BLaER1 (cell line): ENCODE data around the gene MAU2.

Experiments
- H3K27ac ChIP-seq: shearing (Covaris generic); formaldehyde crosslinking; 2 replicates; pipeline ENCODE4 v1.8.1; 2022
- H3K27me3 ChIP-seq: shearing (Covaris generic); formaldehyde crosslinking; 2 replicates; pipeline ENCODE4 v1.8.1; 2022
- H3K36me3 ChIP-seq: shearing (Covaris generic); formaldehyde crosslinking; 2 replicates; pipeline ENCODE4 v1.8.1; 2022
- H3K4me1 ChIP-seq: shearing (Covaris generic); formaldehyde crosslinking; 2 replicates; pipeline ENCODE4 v1.8.1; 2022
- H3K4me2 ChIP-seq: shearing (Covaris generic); formaldehyde crosslinking; 2 replicates; pipeline ENCODE4 v1.8.1; 2022
- H3K4me3 ChIP-seq: shearing (Covaris generic); formaldehyde crosslinking; 2 replicates; pipeline ENCODE4 v1.8.1; 2022
- H3K9ac ChIP-seq: shearing (Covaris generic); formaldehyde crosslinking; 2 replicates; pipeline ENCODE4 v1.8.1; 2022
- H3K9me3 ChIP-seq: shearing (Covaris generic); formaldehyde crosslinking; 2 replicates; pipeline ENCODE4 v1.8.1; 2022
- H4K20me1 ChIP-seq: shearing (Covaris generic); formaldehyde crosslinking; 2 replicates; pipeline ENCODE4 v1.8.1; 2022
- Cebpa-rat ChIP-seq: shearing (Covaris generic); IDR thresholded peaks from 2 replicates; pipeline ENCODE4 v1.8.1; 2022

The MAU2 gene

GRCh38 chr19:19320361-19321140, at the start of gene MAU2, which contains the start of gene SUGP1:
Gene MAU2 (plus strand): TSS chr19:19320829. CDS start chr19:19320860, 31 bp downstream.
Gene SUGP1 (minus strand): TSS chr19:19320509. CDS start chr19:19320496, 13 bp downstream.
- H3K27ac ChIP-seq = peak within 1 kb of the TSS; percentile 99
- no peak for TF ChIP-seq Cebpa-rat
- no peaks in the 10 kb centered on the region for H3K9me3 ChIP-seq

GRCh38 chr19:19271828-19272599, 48.6 kb upstream of the MAU2 start:
- no peaks in the 10 kb centered on the region for H3K9me3 ChIP-seq
- H3K27ac ChIP-seq = no peak overlapping the region
- H3K9ac ChIP-seq = no peak overlapping the region
- H3K4me2 ChIP-seq = no peak overlapping the region
- H3K27me3 ChIP-seq = no peaks in the 10 kb centered on the region
- no peaks in the 10 kb centered on the region for H4K20me1 ChIP-seq
- no peak for TF ChIP-seq Cebpa-rat
- no peak overlapping the region for H3K4me3 ChIP-seq
- H3K36me3 ChIP-seq = peaks cover 24% of the 10 kb centered on the region
- peaks cover 15% of the 10 kb centered on the region for H3K4me1 ChIP-seq

More at GRCh38 chr19:19320361-19321140, at the start of gene MAU2, which contains the start of gene SUGP1:
- H3K27me3 ChIP-seq = no peaks in the 10 kb centered on the region
- H3K4me1 ChIP-seq = peaks cover 48% of the 10 kb centered on the region
- peak within 1 kb of the TSS; percentile 98 for H3K4me2 ChIP-seq
- peak within 1 kb of the TSS; percentile 99 for H3K4me3 ChIP-seq
- peaks cover 57% of the 10 kb centered on the region for H4K20me1 ChIP-seq
- H3K36me3 ChIP-seq = peaks cover 49% of the 10 kb centered on the region
- H3K9ac ChIP-seq = peak within 1 kb of the TSS; percentile 99

- peaks cover 44% of the 10 kb centered on the region for H3K36me3 ChIP-seq
- no peak overlapping the region for H3K9ac ChIP-seq
- no peak overlapping the region for H3K27ac ChIP-seq
- H3K4me1 ChIP-seq = peaks cover 15% of the 10 kb centered on the region
- TF ChIP-seq Cebpa-rat = no peak
- H3K4me3 ChIP-seq = no peak overlapping the region
- no peaks in the 10 kb centered on the region for H4K20me1 ChIP-seq
- no peak overlapping the region for H3K4me2 ChIP-seq
- H3K27me3 ChIP-seq = no peaks in the 10 kb centered on the region
- H3K9me3 ChIP-seq = no peaks in the 10 kb centered on the region
Measured at GRCh38 chr19:19274146-19274545, 46.5 kb upstream of the MAU2 start.

- TF ChIP-seq Cebpa-rat = no peak
- H3K27ac ChIP-seq = peak overlapping the region; percentile 30
- no peaks in the 10 kb centered on the region for H3K9me3 ChIP-seq
- no peak overlapping the region for H3K4me3 ChIP-seq
- H3K4me2 ChIP-seq = peak overlapping the region; percentile 43; the same call in 1 of the 2 replicates
- no peaks in the 10 kb centered on the region for H3K27me3 ChIP-seq
- H4K20me1 ChIP-seq = no peaks in the 10 kb centered on the region; the same call in 1 of the 2 replicates
- H3K36me3 ChIP-seq = peaks cover 52% of the 10 kb centered on the region
- peak overlapping the region; percentile 38 for H3K9ac ChIP-seq
- H3K4me1 ChIP-seq = peaks cover 11% of the 10 kb centered on the region
Measured at GRCh38 chr19:19274716-19275565, 45.7 kb upstream of the MAU2 start.

- Histone ChIP-seq H3K4me1 (peaks cover 25% of the 10 kb centered on the region), H4K20me1 (peaks cover 10% of the 10 kb centered on the region), H3K4me2 (no peak overlapping the region), H3K27me3 (no peaks in the 10 kb centered on the region), H3K4me3 (no peak overlapping the region), H3K36me3 (peaks cover 67% of the 10 kb centered on the region), H3K9ac (no peak overlapping the region), H3K9me3 (no peaks in the 10 kb centered on the region), H3K27ac (no peak overlapping the region)
- TF ChIP-seq Cebpa-rat = no peak
Measured at GRCh38 chr19:19276386-19276785, 44.2 kb upstream of the MAU2 start.

GRCh38 chr19:19276851-19277250, 43.8 kb upstream of the MAU2 start:
- Histone ChIP-seq H3K27me3 (no peaks in the 10 kb centered on the region), H3K9me3 (no peaks in the 10 kb centered on the region), H3K4me2 (no peak overlapping the region), H4K20me1 (peaks cover 13% of the 10 kb centered on the region), H3K27ac (no peak overlapping the region), H3K36me3 (peaks cover 71% of the 10 kb centered on the region), H3K9ac (no peak overlapping the region), H3K4me3 (no peak overlapping the region), H3K4me1 (peaks cover 25% of the 10 kb centered on the region)
- no peak for TF ChIP-seq Cebpa-rat

GRCh38 chr19:19278315-19278714, 42.3 kb upstream of the MAU2 start:
- Histone ChIP-seq H3K4me3 (no peak overlapping the region), H3K36me3 (peaks cover 86% of the 10 kb centered on the region), H3K27ac (no peak overlapping the region), H3K9me3 (no peaks in the 10 kb centered on the region), H3K4me2 (no peak overlapping the region), H3K4me1 (peaks cover 25% of the 10 kb centered on the region), H4K20me1 (peaks cover 13% of the 10 kb centered on the region), H3K9ac (no peak overlapping the region), H3K27me3 (no peaks in the 10 kb centered on the region)
- no peak for TF ChIP-seq Cebpa-rat

- H4K20me1 ChIP-seq = peaks cover 13% of the 10 kb centered on the region
- TF ChIP-seq Cebpa-rat = no peak
- H3K4me1 ChIP-seq = peaks cover 25% of the 10 kb centered on the region
- peaks cover 94% of the 10 kb centered on the region for H3K36me3 ChIP-seq
- no peak overlapping the region for H3K4me2 ChIP-seq
- H3K27me3 ChIP-seq = no peaks in the 10 kb centered on the region
- H3K9ac ChIP-seq = no peak overlapping the region
- no peak overlapping the region for H3K4me3 ChIP-seq
- no peaks in the 10 kb centered on the region for H3K9me3 ChIP-seq
- no peak overlapping the region for H3K27ac ChIP-seq
Measured at GRCh38 chr19:19279062-19279612, 41.5 kb upstream of the MAU2 start.

- Histone ChIP-seq H3K4me1 (peaks cover 23% of the 10 kb centered on the region), H3K9me3 (no peaks in the 10 kb centered on the region), H3K27me3 (no peaks in the 10 kb centered on the region), H3K4me2 (no peak overlapping the region), H3K4me3 (no peak overlapping the region), H3K9ac (no peak overlapping the region), H4K20me1 (peaks cover 13% of the 10 kb centered on the region), H3K36me3 (peaks cover 99% of the 10 kb centered on the region), H3K27ac (no peak overlapping the region)
- TF ChIP-seq Cebpa-rat = no peak
Measured at GRCh38 chr19:19279853-19280252, 40.8 kb upstream of the MAU2 start.
